HG03066 (cell line): ENCODE data around the gene OPRM1.
"Not testable (repeated sequence)": the region's sequence is repeated elsewhere in the genome, so short reads cannot be mapped to it uniquely, and the experiment has no call there.

Experiments used
- ATAC-seq: cut with Tn5 transposase; IDR thresholded peaks from one replicate; pipeline ENCODE4 v1.9.1; 2021; ENCODE audit warnings: low read depth; ENCODE audit not compliant: unreplicated experiment

Gene OPRM1

DNA sequence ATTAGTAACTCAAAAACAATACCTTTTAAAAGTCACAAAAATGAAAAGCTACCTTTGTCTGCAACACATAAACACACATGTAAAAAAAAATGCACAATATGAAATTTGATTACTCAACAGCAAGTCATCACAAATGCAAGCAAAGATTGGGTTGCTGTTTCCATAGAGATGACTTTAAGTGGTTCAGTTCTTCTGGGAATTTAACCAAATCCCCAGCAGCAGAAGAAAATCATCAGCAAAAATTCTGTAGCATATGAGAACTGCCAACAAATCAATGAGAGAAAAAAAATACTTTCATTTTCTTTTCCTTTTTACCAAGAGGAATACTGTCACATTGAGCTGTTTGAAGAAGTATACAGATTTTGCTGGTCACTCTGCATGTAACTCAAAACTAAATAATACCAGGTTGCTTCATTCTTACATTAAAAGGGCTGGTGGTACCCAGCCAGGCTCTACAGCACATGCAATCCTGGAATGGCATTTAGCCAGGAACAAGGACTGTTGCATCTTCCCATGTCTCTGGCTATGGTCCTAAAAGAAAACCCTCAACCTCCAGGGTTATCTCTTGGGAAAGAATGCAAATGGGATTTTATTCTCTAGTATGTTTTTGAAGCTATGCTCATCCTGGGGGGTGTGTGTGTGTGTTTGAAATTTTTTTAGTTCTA, 158.3 kb downstream of the OPRM1 start:
- no peak for ATAC-seq

DNA sequence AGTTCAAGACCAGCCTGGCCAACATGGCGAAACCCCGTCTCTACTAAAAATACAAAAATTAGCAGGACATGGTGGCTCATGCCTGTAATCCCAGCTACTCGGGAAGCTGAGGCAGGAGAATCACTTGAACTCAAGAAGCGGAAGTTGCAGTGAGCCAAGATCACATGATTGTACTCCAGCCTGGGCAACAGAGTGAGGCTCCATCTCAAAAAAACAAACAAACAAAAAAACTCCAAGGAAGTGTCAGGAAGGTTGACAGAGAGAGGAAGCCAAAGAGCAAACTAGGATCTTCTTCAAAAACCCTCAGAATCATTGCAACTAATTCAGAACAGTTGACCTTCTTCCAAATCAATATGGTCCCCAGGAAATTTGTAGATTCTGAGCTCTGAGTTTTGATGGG, 162.6 kb downstream of the OPRM1 start:
- ATAC-seq, result not testable (repeated sequence)

DNA sequence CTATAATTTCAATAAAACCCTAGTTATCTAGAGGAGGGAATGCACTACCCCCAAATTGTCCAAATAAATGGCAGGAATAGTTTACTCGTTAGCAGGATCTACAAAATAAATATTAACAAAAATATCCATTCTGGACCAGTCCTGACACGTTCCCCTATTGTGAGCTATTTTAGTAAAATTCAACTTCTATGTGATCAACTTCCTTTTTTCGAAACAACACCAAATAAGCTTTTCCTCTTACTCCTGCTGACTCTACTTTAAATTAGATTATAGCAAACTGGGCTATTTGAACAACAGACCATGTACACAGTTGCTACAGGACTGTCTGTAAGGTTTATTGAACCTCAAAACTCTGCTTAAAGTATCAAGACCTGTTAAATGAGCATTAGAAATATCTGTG, 163.3 kb downstream of the OPRM1 start:
- no peak for ATAC-seq

DNA sequence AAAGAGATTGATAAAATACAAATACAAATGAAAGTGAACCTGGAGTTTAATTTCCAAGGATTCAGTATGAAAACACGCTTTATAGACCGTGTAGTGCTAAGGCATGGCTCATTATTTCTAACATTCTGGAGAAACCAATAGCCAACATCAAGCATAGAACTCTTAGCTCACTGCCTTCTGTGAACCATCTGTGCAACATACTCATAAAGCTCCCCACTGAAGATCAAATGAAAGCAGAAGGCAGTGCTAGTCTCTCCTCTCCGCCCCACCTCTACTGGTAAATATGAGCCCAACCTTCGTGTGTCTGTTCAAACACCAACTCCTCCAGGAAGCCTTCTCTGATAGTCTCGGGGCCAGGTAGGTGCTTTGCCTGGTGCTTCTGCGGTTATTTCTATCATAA, 163.9 kb downstream of the OPRM1 start:
- no peak for ATAC-seq

DNA sequence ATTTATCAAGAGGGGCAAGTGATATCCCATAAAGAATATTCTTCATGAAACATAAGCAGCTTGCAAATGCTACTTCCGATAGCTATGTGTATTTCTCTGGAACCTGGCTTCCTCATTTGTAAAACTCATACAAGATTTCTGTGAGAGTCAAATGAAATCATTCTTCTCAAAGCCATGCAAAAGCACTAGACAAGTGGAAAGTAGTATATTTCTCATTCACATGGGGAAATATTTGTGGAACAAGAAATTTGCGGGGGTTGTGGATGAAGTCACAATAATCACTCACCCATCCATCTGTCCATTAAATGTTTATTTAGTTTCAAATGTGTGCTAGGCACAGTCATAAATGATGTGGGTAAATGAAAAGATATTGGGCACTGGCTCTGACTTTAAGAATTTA, 167.1 kb downstream of the OPRM1 start:
- no peak for ATAC-seq

DNA sequence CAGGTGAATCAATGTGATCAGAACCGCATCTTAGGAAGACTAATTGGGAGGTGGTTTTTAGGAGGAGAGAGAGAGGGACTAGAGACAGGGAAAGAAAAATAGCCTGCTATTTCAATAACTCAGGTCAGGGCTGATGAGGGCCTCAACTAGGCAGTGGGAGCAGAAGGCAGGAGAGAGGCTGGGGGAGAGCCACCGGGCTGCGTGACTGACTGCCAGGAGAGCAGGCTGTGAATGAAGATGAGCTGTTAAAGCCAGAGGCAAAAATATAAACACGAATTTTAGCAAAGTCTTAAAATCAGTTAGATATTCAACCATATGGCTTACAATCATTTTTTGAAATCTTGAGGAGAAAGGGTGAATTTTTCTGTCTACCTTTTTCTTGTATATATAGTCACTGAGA, 168.0 kb downstream of the OPRM1 start:
- no peak for ATAC-seq

DNA sequence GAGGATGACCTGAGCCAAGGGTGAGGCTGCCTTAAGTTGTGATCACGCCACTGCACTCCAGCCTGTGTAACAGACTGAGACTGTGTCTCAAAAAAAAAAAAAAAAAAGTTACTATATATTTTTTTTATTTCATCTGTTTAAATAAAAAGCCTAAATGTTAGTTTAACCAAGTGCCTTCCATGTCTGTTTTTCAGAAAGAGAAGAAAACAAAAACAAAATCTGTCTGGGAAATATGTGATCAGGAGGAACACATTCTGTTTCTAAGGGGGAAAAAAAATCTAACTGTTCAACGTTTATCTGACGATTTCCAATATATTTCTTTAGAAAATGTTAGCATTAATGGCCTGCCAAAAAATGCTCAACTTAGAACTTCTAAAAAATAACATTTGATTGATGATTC, 170.5 kb downstream of the OPRM1 start:
- no peak for ATAC-seq

DNA sequence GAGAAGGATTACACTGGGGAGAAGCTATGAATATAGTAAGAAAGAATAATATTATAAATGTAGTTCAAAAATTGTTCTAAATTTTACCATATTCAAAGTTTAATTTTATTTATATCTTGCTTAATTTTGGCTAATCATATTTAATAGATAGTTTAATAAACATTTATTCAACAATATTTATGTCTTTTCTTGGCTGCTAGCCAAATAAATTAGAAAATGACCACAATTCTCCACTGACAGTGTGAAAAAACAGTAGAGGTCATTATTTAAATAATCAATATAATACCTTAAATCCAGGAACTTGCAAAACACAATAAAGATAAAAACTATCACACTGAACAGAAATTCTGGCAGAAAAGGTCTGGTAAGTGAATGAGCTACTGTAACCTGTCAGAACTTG, 171.6 kb downstream of the OPRM1 start:
- no peak for ATAC-seq

DNA sequence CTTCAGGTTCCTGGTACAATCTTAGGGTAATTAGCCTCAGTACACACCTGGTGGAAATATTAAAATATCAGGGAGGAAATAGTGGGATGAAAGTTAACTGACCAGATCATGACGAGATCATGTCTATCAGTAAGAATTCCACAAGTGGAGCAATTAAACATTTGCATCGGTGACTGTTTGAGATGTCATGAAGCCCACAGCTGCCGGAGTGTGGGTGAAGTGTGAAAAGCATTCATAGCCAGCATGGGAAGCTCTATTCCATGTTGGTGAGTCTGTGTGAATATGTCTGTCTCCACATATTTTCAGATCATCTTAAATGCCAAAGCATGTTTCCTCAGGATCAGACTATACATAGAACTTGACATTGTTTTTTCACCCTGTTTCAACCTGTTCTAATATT, 174.7 kb downstream of the OPRM1 start:
- no peak for ATAC-seq

DNA sequence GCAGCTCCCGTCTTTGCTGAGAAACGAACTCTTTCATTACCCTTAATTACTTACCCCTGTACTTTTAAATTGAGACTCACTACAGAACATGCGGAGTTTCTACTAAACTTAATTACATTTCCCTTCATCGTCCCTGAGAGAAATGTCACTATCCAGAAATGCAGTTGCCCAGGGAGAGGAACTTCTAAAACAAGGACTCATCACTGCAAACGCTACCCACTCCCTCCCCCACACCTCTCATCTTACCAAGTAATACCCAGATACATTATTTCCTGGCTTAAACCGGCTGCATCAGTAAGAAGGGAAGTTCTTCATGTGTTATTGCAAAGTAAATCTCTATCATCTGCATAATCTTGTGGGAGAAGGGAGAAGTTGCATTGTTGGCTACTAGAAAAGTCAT, 179.3 kb downstream of the OPRM1 start:
- ATAC-seq, result no peak

DNA sequence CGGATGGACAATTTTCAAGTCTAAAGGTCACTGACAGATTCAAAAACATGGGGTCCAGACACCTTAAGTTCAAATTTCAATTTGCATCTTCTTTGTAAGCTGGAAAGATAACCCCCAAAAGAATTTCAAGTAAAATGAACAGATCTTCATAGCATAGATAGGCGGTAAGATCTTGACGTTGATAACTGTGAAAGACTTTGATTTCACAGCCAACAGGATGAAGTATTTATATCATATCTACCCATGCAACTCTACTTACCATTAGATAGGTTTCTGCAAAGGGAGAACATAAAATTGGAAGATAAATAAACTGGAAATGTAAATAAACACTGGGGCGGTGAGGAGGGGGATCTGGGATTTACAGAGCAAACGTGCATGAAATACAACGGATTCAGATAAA, 179.7 kb downstream of the OPRM1 start:
- no peak for ATAC-seq

DNA sequence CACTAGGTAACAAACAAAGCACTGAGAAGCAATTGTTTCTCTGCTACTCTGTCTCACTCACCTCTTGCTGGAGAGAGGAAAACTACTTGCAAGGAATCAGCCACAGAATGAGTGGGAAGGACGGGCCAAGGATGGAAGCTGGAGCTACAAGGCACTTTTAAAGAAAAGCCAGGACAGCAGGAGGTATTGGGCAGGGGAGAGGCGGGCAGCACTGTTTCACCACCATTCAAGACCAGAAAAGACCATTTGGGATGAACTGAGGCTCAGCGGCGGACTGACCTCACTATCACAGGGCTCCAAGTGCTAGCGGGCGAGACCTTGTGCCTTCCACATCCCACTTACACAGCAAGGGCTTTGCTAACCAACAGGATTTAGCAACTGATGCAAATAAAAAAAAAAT, 180.2 kb downstream of the OPRM1 start:
- ATAC-seq, result no peak

DNA sequence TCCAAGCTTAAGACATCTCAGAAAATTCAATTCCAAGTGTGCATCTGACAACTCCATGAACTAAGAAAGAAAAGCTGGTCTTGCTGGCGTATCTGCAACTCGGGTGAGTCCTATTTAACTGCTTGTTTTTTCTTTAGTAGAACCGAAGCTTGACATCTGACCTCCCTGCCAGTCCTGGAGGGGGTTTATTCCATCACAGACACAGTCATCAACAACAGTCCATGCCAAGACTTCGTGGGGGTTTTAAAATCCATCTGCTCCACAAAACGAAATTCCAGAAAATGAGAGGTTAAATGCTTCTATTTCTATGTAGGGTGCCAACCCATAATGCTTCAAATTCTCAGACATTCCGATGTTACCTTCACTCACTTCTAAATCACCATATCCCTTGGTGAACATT, 183.7 kb downstream of the OPRM1 start:
- no peak for ATAC-seq

DNA sequence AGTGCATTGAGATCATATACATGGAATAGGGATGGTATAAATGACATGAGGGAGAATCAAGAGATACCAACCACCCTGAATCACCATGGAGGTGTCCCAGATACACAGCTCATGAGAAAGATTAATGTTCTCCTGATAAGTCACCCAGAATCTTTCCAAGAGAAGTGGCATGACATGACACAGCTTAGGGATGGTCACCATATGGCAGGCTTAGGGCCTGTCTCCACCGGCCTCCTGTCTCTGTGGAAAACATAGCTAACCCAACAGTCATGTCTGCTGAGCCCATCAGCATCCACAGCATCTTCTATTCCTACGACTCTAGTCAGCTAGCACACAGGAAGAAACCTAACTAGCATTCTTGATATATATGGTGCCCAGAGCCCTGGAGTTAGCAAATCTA, 184.3 kb downstream of the OPRM1 start:
- no peak for ATAC-seq

DNA sequence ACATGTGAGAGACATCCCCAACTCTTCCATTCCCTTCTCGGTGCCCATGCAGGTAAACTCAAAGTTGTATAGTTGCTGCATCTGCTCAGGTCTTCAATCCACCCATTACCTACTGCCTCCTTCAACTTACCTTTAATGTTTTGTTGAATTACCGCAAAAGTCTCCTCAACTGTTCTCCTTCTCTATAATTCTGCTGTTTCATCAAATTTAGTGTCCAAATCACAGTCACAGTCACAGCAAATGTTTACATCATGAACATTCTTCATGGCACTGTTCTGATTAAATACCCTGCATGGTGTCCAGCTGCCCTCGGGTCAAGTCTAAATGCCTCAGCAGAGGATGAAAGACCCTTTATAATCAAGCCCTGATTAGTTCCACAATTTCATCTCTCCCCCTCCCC, 187.4 kb downstream of the OPRM1 start:
- ATAC-seq, result no peak

DNA sequence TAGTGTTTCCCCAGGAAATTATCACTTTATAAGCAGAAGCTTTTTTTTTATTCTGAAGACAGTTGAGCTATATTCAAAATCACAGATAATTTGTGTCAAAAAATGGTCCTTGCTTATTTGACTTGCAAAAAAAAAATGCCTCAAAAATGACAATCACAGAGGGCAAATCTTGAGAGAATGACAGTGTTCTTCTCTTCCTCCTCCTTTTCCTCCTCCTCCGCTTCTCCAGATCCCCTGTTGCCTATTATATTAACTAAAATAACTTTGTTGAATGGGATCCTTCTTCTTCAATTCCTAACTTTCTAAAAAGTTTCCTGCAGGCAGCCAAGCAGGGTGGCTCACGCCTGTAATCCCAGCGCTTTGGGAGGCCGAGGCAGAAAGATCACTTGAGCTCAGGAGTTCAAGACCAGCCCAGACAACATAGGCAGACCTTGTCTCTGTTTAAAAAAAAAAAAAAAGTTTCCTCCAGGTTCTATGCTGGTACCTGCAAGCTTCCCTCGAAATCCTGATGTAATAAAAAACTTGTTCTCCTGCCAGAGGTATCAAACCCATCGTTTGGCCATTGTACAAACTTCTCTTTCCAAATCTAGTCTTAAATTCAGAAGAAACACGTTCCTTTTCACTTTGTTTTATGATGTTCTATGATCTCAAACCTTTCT, 189.0 kb downstream of the OPRM1 start:
- ATAC-seq, result no peak

DNA sequence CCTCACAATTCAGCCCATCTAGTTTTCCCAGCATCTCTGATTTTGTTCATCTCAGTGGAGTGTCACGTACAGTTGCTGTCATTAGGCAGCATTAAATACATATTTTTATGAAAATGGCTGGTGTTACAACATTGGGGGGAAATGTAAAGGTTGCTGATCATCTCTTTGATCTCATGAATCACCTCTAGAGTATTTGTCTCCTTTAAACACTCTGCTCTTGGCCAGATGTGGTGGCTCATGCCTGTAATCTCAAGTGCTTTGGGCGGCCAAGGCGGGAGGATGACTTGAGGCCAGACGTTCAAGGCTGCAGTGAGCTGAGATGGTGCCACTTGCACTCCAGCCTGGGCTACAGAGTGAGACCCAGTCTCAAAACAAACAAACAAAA, 189.5 kb downstream of the OPRM1 start:
- no peak for ATAC-seq

DNA sequence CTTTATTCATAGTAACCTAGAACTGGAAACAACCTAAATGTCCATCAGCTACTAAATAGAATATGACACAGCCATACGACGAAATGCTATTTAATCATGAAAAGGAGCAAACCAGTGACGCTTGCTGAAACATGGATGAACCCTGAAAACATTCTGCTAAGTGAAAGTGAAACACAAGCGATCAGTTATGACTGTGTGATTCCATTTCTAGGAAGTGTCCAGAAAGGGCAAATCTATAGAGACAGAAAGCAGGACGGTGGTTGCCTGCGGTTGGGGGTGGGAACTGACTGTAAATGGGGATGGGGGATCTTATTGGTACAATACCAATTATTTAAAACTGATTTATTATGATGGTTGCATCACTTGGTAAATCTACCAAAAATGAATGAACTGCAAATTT, 190.7 kb downstream of the OPRM1 start:
- peak; percentile 64 for ATAC-seq

DNA sequence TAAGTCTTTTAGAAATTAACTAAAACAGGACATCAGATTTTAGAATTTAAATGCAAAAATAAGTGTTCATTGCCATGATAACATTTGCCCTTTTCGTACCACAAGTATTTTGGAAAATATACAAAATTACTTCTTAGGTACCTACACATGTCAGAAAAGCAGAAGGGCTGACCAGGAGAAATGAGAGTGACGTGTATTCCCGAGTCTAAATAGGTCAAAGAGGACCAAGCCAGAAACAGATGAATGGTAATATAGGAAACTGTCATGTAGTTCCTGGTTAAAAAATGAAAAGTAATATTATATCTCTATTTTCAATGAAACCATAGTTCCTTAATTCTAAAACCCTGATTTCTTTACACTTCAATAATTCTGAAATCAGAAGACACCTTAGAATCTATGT, 191.4 kb downstream of the OPRM1 start:
- no peak for ATAC-seq

DNA sequence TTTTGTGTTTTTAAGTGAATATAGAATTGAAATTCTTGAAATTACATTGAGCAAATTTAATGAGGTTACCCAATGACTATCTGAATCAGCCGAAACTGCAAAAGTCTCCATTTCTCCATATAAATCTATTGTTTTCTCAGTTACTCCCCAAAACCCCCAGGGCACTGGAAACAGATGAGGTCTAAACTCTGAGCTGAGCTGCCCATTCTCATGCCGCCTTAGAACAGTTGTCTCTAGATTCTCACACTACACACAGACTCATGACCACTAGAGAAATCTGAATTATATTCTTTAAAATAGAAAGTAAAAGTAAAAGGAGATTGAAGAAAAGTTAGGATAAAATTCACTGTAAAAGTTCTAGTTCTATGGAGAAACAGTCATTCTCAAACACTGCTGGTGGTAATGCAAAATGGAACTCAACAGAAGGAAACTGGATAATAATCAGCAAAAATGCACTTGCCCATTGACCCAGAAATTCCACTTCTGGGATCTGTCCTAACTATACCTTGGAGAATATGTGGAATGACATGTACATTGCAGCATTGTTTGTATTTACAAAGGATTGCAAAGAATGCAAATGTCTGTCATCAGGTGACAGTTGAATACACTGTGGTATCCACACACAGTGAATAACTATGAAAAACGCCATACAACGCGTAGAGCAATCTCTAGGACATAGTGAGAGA, 192.0 kb downstream of the OPRM1 start:
- ATAC-seq, result no peak

DNA sequence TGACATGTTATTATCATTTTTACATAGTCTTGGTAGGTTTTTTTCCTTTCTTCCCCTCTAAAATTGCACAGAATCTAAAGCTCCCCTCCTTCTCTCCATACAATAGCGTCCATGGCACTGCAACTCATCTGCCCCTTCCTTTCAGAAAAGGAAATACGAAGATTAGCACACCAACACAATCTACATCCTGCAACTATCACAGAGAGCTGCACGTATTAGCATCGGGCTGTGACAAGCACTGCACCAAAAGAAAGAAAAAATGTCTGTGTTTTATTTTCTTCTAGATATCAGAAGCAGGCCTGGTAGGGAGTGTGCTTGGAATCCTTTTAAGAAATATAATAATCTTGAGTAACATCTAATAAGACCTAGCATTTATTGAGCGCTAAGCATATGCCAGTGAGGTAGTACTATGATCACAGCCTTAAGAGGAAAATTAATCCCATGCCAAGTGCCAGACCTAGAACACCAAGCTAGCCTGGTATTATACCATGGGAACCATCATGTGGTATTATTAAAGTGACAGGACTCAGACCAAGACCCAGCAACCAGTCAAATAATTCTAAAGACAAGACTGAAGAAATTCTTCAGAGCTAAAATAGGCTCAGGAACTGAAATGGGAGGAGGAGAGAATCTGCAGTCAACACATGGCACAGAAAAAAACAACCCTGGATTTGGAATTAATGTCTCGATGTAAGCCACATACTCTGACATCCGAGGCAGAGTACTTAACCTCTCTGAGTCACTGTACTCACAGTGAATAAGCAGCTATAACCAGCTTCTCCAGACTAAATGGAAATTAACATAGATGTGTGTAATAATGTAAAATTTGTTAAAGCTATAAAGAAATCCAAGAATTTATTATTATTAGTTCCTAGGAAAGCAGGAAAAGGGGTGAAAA, 193.2 kb downstream of the OPRM1 start:
- no peak for ATAC-seq
